ENCODE data around the gene LRRC37B.

DNA sequence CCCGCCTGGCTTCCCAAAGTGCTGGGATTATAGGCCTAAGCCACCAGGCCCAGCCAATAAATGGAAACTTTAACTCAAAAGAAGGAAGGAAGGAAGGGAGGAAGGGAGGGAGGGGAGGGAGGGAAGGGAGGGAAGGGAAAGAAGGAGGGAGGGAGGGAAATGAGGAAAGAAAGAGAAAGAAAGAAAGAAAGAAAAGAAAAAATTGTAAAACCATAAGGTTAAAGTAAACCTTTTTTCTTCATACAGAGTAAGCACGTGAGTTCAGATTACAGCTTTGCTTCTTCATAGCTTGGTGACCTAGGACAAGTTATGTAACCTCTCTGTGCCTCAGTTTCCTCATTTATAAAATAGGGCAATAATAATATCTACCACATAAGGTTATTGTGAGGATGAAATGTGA is 26.0 kb downstream of the LRRC37B start:
- no peak for TF ChIP-seq EZH2 (IDR thresholded peaks at IDR 0.05; ENCODE audit: borderline replicate concordance, low read length)
- TF ChIP-seq, protein P1, sequence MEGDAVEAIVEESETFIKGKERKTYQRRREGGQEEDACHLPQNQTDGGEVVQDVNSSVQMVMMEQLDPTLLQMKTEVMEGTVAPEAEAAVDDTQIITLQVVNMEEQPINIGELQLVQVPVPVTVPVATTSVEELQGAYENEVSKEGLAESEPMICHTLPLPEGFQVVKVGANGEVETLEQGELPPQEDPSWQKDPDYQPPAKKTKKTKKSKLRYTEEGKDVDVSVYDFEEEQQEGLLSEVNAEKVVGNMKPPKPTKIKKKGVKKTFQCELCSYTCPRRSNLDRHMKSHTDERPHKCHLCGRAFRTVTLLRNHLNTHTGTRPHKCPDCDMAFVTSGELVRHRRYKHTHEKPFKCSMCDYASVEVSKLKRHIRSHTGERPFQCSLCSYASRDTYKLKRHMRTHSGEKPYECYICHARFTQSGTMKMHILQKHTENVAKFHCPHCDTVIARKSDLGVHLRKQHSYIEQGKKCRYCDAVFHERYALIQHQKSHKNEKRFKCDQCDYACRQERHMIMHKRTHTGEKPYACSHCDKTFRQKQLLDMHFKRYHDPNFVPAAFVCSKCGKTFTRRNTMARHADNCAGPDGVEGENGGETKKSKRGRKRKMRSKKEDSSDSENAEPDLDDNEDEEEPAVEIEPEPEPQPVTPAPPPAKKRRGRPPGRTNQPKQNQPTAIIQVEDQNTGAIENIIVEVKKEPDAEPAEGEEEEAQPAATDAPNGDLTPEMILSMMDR (conservative IDR thresholded peaks at IDR 0.05 in 1 of 2, IDR thresholded peaks at IDR 0.05 in 1 of 2; ENCODE audit: extremely low read depth in 1 of 2, insufficient read depth in 1 of 2, low read depth in 1 of 2, low read length in 2 of 2): no peak
